GM12891 (cell line): ENCODE results near the gene CDKN2D.
"Not testable (repeated sequence)": the region's sequence is repeated elsewhere in the genome, so short reads cannot be mapped to it uniquely, and the experiment has no call there.

ENCODE experiments used
- PAX5 ChIP-seq: IDR thresholded peaks from 2 replicates; pipeline ENCODE4 v1.6.1; 2011; ENCODE audit warnings: low read length, moderate library complexity, mild to moderate bottlenecking; ENCODE audit not compliant: insufficient read depth, severe bottlenecking
- POLR2A ChIP-seq: IDR thresholded peaks from 2 replicates; pipeline ENCODE4 v1.6.1; 2011; ENCODE audit warnings: low read depth, low read length, control low read depth
- POLR2AphosphoS5 ChIP-seq: IDR thresholded peaks from 2 replicates; pipeline ENCODE4 v1.6.1; 2011; ENCODE audit warnings: low read depth, low read length, control low read depth
- POU2F2 ChIP-seq: IDR thresholded peaks from 2 replicates; pipeline ENCODE4 v1.6.1; 2011; ENCODE audit warnings: low read depth, mild to moderate bottlenecking, control low read depth, low read length, moderate library complexity
- SPI1 ChIP-seq: IDR thresholded peaks from 2 replicates; pipeline ENCODE4 v1.6.1; 2011; ENCODE audit warnings: low read depth, low read length, control low read depth
- TAF1 ChIP-seq: IDR thresholded peaks from 2 replicates; pipeline ENCODE4 v1.6.1; 2011; ENCODE audit warnings: low read depth, low read length, control low read depth

DNA sequence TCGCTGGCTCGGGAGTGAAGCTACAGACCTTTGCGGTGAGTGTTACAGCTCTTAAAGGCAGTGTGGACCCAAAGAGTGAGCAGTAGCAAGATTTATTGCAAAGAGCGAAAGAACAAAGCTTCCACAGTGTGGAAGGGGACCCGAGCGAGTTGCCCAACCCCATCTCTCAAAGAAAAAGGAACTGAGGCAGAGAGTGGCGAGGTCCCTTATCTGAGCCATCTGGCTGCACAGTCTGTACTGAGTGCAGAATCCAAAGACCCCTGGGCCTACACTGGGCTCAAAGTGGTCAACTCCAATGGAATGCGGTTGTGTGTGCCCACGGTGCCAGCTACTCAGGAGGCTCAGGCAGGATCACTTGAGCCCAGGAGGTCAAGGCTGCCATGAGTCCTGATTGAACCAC, 29.8 kb downstream of the CDKN2D start:
- not testable (repeated sequence) for TF ChIP-seq POU2F2, POLR2A, POLR2AphosphoS5, TAF1, SPI1, PAX5
